ENCODE results near the gene KRTAP12-1.

GRCh38 chr21:44730028-44730395 lies 48.0 kb upstream of the KRTAP12-1 start:
- TF ChIP-seq CTCF (IDR thresholded peaks at IDR 0.05; ENCODE audit: low read length) (no peak), EZH2 (IDR thresholded peaks at IDR 0.05; ENCODE audit: borderline replicate concordance, low read length) (no peak)

Measured in OCI-LY1 (cell line).